IgD-negative memory B cell (primary cell): ENCODE results near the gene PRMT2. TPM values are rescaled to one million over a fixed set of nuclear protein-coding genes. Genes with fewer than 3 reads are reported as not detected.

Experiments used
- polyA plus RNA-seq: library from polyadenylated mRNA; unstranded; fragments of 300-500 nt; fragmentation: Illumina TruSeq; gene quantifications from one replicate; pipeline ENCODE4 v1.2.3, GENCODE V29; 2021

PRMT2 gene
- polyA plus RNA-seq, 1 donor from 2014 or later = 108 TPM

Other genes starting within 250 kb of the PRMT2 start
- 7.6 TPM for gene DIP2A, start 176.8 kb upstream of the PRMT2 start, polyA plus RNA-seq
- 4.2 TPM for gene S100B, start 30.6 kb upstream of the PRMT2 start, polyA plus RNA-seq